Measurements from ENCODE around the gene NSMF. TPM values are rescaled to one million over a fixed set of nuclear protein-coding genes. Genes with fewer than 3 reads are reported as not detected.
"Not testable (repeated sequence)": the region's sequence is repeated elsewhere in the genome, so short reads cannot be mapped to it uniquely, and the experiment has no call there.

NSMF gene
- total and polyA plus RNA-seq, 8 donors = 11.7 to 84.9 (median 41.6) TPM

DNA sequence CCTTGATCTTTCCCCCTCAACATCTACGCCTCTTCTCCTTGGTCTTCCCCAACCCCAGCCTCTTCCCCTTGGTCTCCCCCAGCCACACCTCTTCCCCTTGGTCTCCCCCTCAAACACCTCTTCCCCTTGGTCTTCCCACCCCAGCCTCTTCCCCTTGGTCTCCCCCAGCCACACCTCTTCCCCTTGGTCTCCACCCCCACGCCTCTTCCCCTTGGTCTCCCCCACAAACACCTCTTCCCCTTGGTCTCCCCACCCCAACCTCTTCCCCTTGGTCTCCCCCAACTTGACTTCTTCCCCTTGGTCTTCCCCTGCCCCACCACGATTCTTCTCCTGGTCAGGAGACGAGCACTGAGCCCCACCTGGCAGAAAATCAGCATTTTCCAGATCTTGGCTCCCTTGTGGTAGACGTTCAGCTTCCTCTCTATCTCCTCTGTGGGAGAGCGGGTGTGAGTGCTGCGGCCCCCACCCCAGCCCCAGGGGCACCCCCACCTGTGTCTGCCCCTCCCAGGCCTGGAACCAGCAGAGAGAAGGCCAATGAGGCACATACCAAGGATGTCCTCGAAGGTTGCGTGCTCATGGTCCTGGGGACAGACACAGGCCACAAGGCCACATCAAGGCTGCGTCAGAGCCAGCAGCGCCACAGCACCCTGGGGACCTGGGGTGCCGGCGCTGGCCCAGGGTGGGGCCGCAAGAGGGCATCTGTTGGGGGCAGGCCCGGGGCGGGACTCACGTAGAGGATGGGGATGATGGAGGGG, 7.0 kb downstream of the NSMF start:
- H3K27me3 ChIP-seq = no peaks in the 10 kb centered on the region
- H3K4me1 ChIP-seq = peaks cover 18 to 41% (median 36%) of the 10 kb centered on the region in 4 donors
- peak in 1 of 2 donors; percentile 10 for DNase-seq
- TF ChIP-seq POLR2AphosphoS5 (IDR thresholded peaks at IDR 0.05) (no peak), POLR2A (IDR thresholded peaks at IDR 0.05) (no peak), CTCF (IDR thresholded peaks at IDR 0.05) (no peak)
- H3K36me3 ChIP-seq = peaks cover 20 to 55% (median 45%) of the 10 kb centered on the region in 4 donors
- 88 to 94% (median 90%) methylated on average over 6 to 17 of the region's 17 CpGs for WGBS, 5 donors
- H3K4me3 ChIP-seq = no peak overlapping the region
- no peak overlapping the region for H3K27ac ChIP-seq
- H3K9me3 ChIP-seq = no peaks in the 10 kb centered on the region
- intact Hi-C loops (cut with DNase I; ENCODE audit: low total_unique reads) = no loop called here

- peaks cover 18 to 33% (median 30%) of the 10 kb centered on the region in 4 donors for H3K4me1 ChIP-seq
- H3K4me3 ChIP-seq; H3K27me3 ChIP-seq; H3K27ac ChIP-seq; H3K9me3 ChIP-seq; intact Hi-C loops (cut with DNase I; ENCODE audit: low total_unique reads): not testable (repeated sequence)
- H3K36me3 ChIP-seq = peaks cover 14 to 47% (median 39%) of the 10 kb centered on the region in 4 donors
- peak in 1 of 2 donors; percentile 5 for DNase-seq
- WGBS, 5 donors = 72 to 93% (median 82%) methylated on average over 4 to 16 of the region's 31 CpGs
Measured at GRCh38 chr9:137451264-137452005, 7.7 kb downstream of the NSMF start.

GRCh38 chr9:137450539-137451222, 8.5 kb downstream of the NSMF start:
- H3K27ac ChIP-seq; H3K4me3 ChIP-seq; H3K27me3 ChIP-seq; H3K9me3 ChIP-seq; intact Hi-C loops (cut with DNase I; ENCODE audit: low total_unique reads): not testable (repeated sequence)
- Histone ChIP-seq H3K4me1 (peaks cover 21 to 36% (median 33%) of the 10 kb centered on the region in 4 donors), H3K36me3 (peaks cover 14 to 40% (median 33%) of the 10 kb centered on the region in 4 donors)
- DNase-seq = peak in 1 of 2 donors; percentile 22
- WGBS, 5 donors = 74 to 88% (median 79%) methylated on average over 9 to 22 of the region's 24 CpGs

GRCh38 chr9:137449931-137450538, 9.1 kb downstream of the NSMF start:
- H3K36me3 ChIP-seq = peaks cover 14 to 33% (median 29%) of the 10 kb centered on the region in 4 donors
- intact Hi-C loops (cut with DNase I; ENCODE audit: low total_unique reads) = no loop called here
- TF ChIP-seq POLR2A (IDR thresholded peaks at IDR 0.05) (no peak), POLR2AphosphoS5 (IDR thresholded peaks at IDR 0.05) (no peak), CTCF (IDR thresholded peaks at IDR 0.05) (no peak), EP300 (IDR thresholded peaks at IDR 0.05) (no peak)
- H3K9me3 ChIP-seq = no peaks in the 10 kb centered on the region
- peaks cover 0 to 8% (median 0%) of the 10 kb centered on the region in 3 donors for H3K27me3 ChIP-seq
- no peak overlapping the region for H3K4me3 ChIP-seq
- 87 to 91% (median 90%) methylated on average over 16 to 18 of the region's 18 CpGs for WGBS, 5 donors
- peaks cover 23 to 36% (median 34%) of the 10 kb centered on the region in 4 donors for H3K4me1 ChIP-seq
- no peak overlapping the region for H3K27ac ChIP-seq
- peak in 1 of 2 donors; percentile 10 for DNase-seq

Data from stomach (tissue), 9 donors.